ENCODE measurements around the gene ST6GALNAC3.
"Not testable (repeated sequence)": the region's sequence is repeated elsewhere in the genome, so short reads cannot be mapped to it uniquely, and the experiment has no call there.

The ST6GALNAC3 gene

GRCh38 chr1:76340056-76340455 lies 265.5 kb downstream of the ST6GALNAC3 start:
- DNase-seq (ENCODE audit: low read depth in 2 of 2): no peak

- not testable (repeated sequence) for DNase-seq (ENCODE audit: low read depth in 2 of 2)
These were observed 267.3 kb downstream of the ST6GALNAC3 start for GRCh38 chr1:76341816-76342215.

GRCh38 chr1:76343356-76343755 lies 268.8 kb downstream of the ST6GALNAC3 start:
- no peak for DNase-seq (ENCODE audit: low read depth in 2 of 2)

GRCh38 chr1:76351655-76352054 lies 277.1 kb downstream of the ST6GALNAC3 start:
- no peak for DNase-seq (ENCODE audit: low read depth in 2 of 2)

- DNase-seq (ENCODE audit: low read depth in 2 of 2): no peak
These were observed 278.3 kb downstream of the ST6GALNAC3 start for GRCh38 chr1:76352741-76353435.

- no peak for DNase-seq (ENCODE audit: low read depth in 2 of 2)
These were observed 279.7 kb downstream of the ST6GALNAC3 start for GRCh38 chr1:76354236-76354635.

GRCh38 chr1:76366726-76367125 lies 292.2 kb downstream of the ST6GALNAC3 start:
- no peak for DNase-seq (ENCODE audit: low read depth in 2 of 2)

- DNase-seq (ENCODE audit: low read depth in 2 of 2): no peak
These were observed 297.4 kb downstream of the ST6GALNAC3 start for GRCh38 chr1:76371941-76372340.

GRCh38 chr1:76374086-76374485 lies 299.5 kb downstream of the ST6GALNAC3 start:
- DNase-seq (ENCODE audit: low read depth in 2 of 2): no peak

- no peak for DNase-seq (ENCODE audit: low read depth in 2 of 2)
These were observed 302.7 kb downstream of the ST6GALNAC3 start for GRCh38 chr1:76377247-76377646.

GRCh38 chr1:76379506-76379905 lies 305.0 kb downstream of the ST6GALNAC3 start:
- DNase-seq (ENCODE audit: low read depth in 2 of 2): no peak

- no peak for DNase-seq (ENCODE audit: low read depth in 2 of 2)
These were observed 307.0 kb downstream of the ST6GALNAC3 start for GRCh38 chr1:76381450-76382097.

- no peak for DNase-seq (ENCODE audit: low read depth in 2 of 2)
These were observed 313.7 kb downstream of the ST6GALNAC3 start for GRCh38 chr1:76388261-76388660.

GRCh38 chr1:76390456-76390855 lies 315.9 kb downstream of the ST6GALNAC3 start:
- DNase-seq (ENCODE audit: low read depth in 2 of 2): no peak

- DNase-seq (ENCODE audit: low read depth in 2 of 2): no peak
These were observed 320.5 kb downstream of the ST6GALNAC3 start for GRCh38 chr1:76395059-76395458.

GRCh38 chr1:76402128-76402527 lies 327.6 kb downstream of the ST6GALNAC3 start:
- DNase-seq (ENCODE audit: low read depth in 2 of 2): no peak

- DNase-seq (ENCODE audit: low read depth in 2 of 2): no peak
These were observed 333.8 kb downstream of the ST6GALNAC3 start for GRCh38 chr1:76408303-76408702.

- DNase-seq (ENCODE audit: low read depth in 2 of 2): no peak
These were observed 336.0 kb downstream of the ST6GALNAC3 start for GRCh38 chr1:76410499-76410898.

GRCh38 chr1:76418531-76418930 lies 344.0 kb downstream of the ST6GALNAC3 start:
- DNase-seq (ENCODE audit: low read depth in 2 of 2): no peak

- no peak for DNase-seq (ENCODE audit: low read depth in 2 of 2)
These were observed 345.1 kb downstream of the ST6GALNAC3 start for GRCh38 chr1:76419603-76420002.

- DNase-seq (ENCODE audit: low read depth in 2 of 2): no peak
These were observed 350.9 kb downstream of the ST6GALNAC3 start for GRCh38 chr1:76425201-76426145.

- DNase-seq (ENCODE audit: low read depth in 2 of 2): no peak
These were observed 352.1 kb downstream of the ST6GALNAC3 start for GRCh38 chr1:76426606-76427005.

Measured in stimulated activated CD4-positive, alpha-beta T cell treated with anti-CD3 and anti-CD28 coated beads, Interleukin-1b, Interleukin-23, amount 100 ng/mL, for 4 hours (primary cell).